HG02938 (cell line): ENCODE measurements around the gene LIM2.
A peak's percentile ranks its signal among the peaks of the same experiment; 100 is the strongest.
"Not testable (repeated sequence)": the region's sequence is repeated elsewhere in the genome, so short reads cannot be mapped to it uniquely, and the experiment has no call there.

Experiments
- ATAC-seq: cut with Tn5 transposase; IDR thresholded peaks from one replicate; pipeline ENCODE4 v1.9.1; 2021; ENCODE audit warnings: mild to moderate bottlenecking, moderate library complexity; ENCODE audit not compliant: unreplicated experiment

The LIM2 gene

GRCh38 chr19:51397453-51397852, 9.7 kb upstream of the LIM2 start:
- not testable (repeated sequence) for ATAC-seq

GRCh38 chr19:51396175-51396574, 8.4 kb upstream of the LIM2 start:
- ATAC-seq, result no peak

GRCh38 chr19:51394050-51394836, 6.5 kb upstream of the LIM2 start:
- ATAC-seq, result peak; percentile 84

GRCh38 chr19:51392701-51393100, 4.9 kb upstream of the LIM2 start:
- no peak for ATAC-seq

GRCh38 chr19:51391073-51391611, 3.4 kb upstream of the LIM2 start:
- no peak for ATAC-seq

GRCh38 chr19:51389143-51389542, 1.4 kb upstream of the LIM2 start:
- no peak for ATAC-seq

GRCh38 chr19:51386882-51387520, 773 bp downstream of the LIM2 start:
- no peak for ATAC-seq

- ATAC-seq, result no peak
Observed at GRCh38 chr19:51382004-51382403, 5.8 kb downstream of the LIM2 start.

- ATAC-seq, result no peak
Observed at GRCh38 chr19:51380379-51380778, 7.4 kb downstream of the LIM2 start.

- no peak for ATAC-seq
Observed at GRCh38 chr19:51377422-51377821, 10.4 kb downstream of the LIM2 start.

- ATAC-seq, result no peak
Observed at GRCh38 chr19:51375504-51376221, 12.1 kb downstream of the LIM2 start.

GRCh38 chr19:51372649-51373504, 14.9 kb downstream of the LIM2 start, which contains the start of gene NKG7:
Gene NKG7 (minus strand): TSS chr19:51372654. CDS start chr19:51372535, 119 bp downstream.
- ATAC-seq, result no peak

GRCh38 chr19:51372021-51372648, 15.6 kb downstream of the LIM2 start:
- ATAC-seq, result no peak

- no peak for ATAC-seq
Observed at GRCh38 chr19:51371186-51371690, 16.5 kb downstream of the LIM2 start.

GRCh38 chr19:51370230-51370629, 17.5 kb downstream of the LIM2 start:
- ATAC-seq, result no peak

- ATAC-seq, result no peak
Observed at GRCh38 chr19:51368366-51369282, 19.1 kb downstream of the LIM2 start, which contains the start of gene CLDND2. Gene CLDND2 (minus strand): TSS chr19:51369003. CDS start chr19:51368577, 426 bp downstream.

- peak; percentile 68 for ATAC-seq
Observed at GRCh38 chr19:51367565-51368365, 20.0 kb downstream of the LIM2 start.

- no peak for ATAC-seq
Observed at GRCh38 chr19:51367255-51367564, 20.6 kb downstream of the LIM2 start.
